Left lobe of liver (tissue), 2 donors: Measurements from ENCODE around the gene INTS6. TPM values are rescaled to one million over a fixed set of nuclear protein-coding genes. Genes with fewer than 3 reads are reported as not detected.

ENCODE experiments used
- ATAC-seq: fragments of 200-7000 bp; cut with Tn5 transposase; one replicate; pipeline ENCODE4 v1.9.1; 2020; ENCODE audit warnings: mild to moderate bottlenecking, moderate library complexity
- DNase-seq: peaks from one replicate; pipeline ENCODE4 v3.0.0-alpha.2; 2020; ENCODE audit warnings: low spot score
- total RNA-seq: library from RNA; stranded (reverse); gene quantifications from one replicate; pipeline ENCODE4 v1.2.1, GENCODE V29; 2021
- donor health status: DM: no; HTN: no; CAD: no; lungs with moderate emphysema.
- donor health status: DM: no; HTN: yes; CAD: no.

Gene INTS6, protein sequence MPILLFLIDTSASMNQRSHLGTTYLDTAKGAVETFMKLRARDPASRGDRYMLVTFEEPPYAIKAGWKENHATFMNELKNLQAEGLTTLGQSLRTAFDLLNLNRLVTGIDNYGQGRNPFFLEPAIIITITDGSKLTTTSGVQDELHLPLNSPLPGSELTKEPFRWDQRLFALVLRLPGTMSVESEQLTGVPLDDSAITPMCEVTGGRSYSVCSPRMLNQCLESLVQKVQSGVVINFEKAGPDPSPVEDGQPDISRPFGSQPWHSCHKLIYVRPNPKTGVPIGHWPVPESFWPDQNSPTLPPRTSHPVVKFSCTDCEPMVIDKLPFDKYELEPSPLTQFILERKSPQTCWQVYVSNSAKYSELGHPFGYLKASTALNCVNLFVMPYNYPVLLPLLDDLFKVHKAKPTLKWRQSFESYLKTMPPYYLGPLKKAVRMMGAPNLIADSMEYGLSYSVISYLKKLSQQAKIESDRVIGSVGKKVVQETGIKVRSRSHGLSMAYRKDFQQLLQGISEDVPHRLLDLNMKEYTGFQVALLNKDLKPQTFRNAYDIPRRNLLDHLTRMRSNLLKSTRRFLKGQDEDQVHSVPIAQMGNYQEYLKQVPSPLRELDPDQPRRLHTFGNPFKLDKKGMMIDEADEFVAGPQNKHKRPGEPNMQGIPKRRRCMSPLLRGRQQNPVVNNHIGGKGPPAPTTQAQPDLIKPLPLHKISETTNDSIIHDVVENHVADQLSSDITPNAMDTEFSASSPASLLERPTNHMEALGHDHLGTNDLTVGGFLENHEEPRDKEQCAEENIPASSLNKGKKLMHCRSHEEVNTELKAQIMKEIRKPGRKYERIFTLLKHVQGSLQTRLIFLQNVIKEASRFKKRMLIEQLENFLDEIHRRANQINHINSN
- 20.6 TPM for total RNA-seq

DNA sequence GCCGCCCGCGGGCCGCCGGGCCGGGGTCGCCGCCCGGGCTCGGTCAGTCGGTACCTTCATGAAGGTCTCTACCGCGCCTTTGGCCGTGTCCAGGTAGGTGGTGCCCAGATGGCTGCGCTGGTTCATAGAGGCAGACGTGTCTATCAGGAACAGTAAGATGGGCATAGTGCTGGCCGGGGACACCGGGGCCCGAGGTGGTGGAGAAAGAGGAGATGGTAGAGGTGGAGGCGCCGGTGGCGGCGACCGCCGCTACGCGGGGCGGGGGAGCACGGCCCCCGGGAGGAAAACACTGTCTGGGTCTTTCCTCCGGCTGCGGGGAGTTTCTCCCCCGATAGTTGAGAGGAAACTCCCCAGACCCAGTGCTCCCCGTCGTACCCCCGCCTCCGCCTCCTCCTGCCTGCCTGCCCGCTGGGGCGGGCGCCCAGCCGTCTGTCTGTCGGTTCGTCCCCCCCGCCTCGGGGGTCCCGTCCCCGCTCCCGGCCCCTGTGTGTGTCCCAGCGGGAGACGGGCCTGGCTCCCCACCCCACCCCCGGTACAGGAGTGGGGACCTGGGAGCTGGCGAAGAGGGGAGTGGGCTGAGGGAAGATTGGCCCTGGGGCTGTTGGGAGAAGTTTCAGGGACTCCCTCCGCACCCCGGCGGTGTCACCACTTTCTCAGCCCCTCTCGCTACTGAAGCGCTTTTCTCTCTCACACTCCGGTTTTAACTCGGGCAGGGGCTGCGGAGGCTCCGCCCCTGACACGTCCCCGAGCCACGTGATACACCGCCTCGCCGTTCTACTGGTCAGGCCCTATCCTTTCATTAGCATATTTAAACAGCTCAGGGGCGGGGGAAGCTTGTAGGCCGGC, at the start of gene INTS6:
INTS6 (minus strand) TSS at position 676 of the 846 bp plus-strand sequence; CDS start at position 165, 511 bp downstream.
- peak; percentile 100 for DNase-seq
- ATAC-seq, result peak; percentile 6

DNA sequence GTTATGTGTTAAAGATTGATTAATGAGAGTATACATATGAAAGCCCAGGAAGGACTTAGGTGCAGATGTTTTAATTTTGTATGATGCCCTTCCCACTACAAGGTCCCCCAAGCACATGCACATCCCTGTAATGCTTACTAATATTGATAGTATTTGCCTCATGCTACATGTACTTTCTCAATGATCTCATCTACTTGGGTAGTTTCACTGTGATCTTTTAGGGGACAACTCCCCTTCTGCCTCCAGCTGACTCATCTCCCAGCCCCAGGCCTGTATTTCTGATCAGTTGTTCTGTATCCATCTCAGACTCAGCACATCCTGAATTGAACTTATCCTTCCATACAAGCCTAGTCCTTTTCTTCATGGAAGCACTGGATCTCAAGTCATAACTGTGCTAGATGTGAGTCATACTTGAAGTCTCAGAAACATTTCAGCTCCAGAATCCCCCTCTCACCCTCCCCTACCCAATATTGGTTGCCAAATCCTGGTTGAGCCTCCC, 49.4 kb upstream of the INTS6 start:
- DNase-seq (no peak), ATAC-seq (no peak)

DNA sequence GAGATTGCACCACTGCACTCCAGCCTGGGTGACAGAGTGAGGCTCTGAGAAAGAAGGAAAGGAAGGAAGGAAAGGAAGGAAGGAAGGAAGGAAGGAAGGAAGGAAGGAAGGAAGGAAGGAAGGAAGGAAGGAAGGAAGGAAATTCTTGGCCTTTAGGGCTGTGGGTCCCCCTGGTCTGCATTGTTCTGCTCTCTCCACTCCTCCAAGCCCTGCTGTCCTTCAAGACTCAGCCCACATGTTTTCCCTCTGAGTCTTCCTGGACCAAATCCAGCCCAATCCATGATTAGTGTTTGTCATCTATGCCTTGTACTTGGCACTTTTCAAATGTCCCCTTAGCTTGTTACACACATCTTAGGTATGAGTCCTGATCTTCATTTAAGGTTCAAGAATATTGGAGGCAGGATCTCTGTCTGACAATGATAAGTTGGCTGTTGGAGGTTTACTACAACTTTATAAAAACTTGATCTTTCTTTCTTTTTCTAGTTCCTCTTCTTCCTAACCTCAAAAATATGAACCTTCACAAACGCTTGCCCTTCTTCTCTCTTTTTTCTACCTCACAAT, 48.8 kb upstream of the INTS6 start:
- DNase-seq, result no peak
- ATAC-seq, result no peak

DNA sequence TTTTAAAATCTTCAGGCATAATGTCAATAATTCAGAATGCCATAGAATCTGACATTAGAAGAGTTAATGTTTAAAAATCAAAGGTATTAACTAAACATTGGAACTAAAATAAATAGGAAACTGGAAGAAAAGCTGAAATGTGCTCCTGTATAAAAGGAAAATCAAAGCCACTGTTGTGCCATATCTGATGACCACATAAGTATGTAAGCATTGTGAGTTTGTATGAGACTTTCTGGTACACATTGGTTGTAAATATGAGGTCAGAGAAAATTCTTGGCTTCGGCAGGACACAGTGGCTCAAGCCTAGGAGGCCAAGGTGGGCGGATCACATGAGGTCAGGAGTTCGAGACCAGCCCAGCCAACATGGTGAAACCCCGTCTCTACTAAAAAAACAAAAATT, 48.3 kb upstream of the INTS6 start:
- DNase-seq (no peak), ATAC-seq (peak; percentile 65)

DNA sequence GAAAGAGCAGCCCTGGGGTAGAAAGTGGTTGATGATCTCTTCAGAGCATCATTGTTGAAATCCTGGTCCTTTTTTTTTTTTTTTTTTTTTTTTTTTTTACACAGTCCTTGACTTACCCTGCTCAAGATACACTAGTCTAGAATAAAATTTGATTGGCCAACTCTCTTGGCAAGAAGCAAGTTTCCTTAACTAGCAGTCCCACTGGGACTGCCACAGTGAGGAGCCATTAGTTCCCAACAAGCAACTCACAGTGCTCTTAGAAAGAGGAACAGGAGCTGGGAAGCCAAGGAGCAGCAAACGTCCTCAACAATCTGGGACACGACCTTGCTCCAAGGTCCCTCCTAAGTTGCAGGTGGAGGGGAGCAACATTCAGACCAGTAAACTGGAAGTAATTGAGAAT, 47.9 kb upstream of the INTS6 start:
- DNase-seq (no peak), ATAC-seq (peak; percentile 44)

DNA sequence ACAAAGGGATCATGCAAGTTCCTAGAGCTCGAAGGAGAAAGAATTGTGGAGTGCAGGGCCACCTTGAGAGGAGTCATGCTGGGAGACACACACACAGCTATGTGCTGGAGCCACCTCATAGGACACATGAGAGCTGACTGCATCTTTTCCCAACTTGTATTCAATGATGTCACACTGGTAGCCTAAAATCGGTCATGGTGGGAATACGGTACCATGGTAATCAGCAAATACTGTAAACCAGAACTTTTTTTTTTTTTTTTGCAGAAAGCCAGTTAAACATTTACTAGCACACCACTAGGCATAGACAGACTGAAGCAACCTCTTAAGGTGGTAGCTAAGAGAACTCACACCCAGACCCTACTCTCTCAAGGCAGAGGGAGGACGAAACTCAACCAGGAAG, 47.0 kb upstream of the INTS6 start:
- DNase-seq (no peak), ATAC-seq (peak; percentile 71)

DNA sequence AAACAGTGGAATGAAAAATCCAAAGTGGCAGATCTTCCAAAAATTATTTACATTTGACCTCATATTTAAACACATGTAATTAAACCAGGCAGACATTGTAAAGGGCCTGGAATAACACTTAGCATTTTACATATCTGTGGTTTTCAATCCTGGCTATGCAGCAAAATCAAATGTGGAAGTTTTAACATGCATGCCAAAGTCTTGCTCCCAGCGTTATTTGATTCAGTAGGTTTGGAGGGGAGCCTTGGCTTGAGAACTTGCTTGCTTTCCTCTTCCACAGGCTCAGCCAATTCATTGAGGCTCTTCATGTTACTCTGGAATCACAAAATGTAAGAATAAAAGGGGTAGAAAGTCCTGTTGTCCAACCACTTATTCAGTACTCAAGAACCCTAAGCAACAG, 42.5 kb upstream of the INTS6 start:
- DNase-seq (no peak), ATAC-seq (no peak)

DNA sequence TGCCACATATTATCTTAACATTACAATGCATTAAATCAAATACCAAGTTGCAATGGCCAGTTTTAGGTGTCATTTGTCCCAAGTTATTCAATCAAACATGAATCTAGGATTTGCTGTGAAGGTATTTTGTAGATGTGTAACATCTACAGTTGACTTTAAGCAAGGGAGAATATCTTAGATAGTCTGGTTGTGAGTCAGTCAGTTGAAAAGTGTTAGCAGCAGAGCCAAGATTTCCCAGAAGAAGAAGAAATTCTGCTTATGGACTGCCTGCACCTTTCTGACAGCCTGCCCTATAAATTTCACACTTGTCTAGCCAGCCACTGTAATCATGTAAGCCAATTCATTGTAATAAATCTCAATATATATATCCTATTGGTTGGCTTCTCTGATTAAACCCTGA, 41.3 kb upstream of the INTS6 start:
- no peak for ATAC-seq
- DNase-seq, result no peak

DNA sequence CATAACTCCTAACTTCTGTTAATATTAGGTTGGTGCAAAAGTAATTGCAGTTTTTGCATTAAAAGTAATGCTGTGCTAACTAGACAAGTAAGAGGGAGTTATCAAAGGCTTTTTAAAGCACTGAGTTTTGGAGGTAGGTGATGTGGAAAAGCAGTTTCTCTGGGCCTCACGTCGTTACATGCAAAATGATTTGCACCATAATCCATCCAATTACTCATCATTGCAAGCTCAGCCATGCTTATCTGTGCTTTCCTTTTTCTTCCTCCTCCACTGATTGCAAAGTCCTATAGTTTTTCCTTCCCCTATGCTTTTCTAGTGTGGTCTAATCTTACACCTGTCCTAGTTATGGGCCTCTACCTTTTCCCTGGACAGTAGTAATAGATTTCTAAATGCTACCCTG, 35.4 kb upstream of the INTS6 start:
- ATAC-seq (no peak), DNase-seq (no peak)

DNA sequence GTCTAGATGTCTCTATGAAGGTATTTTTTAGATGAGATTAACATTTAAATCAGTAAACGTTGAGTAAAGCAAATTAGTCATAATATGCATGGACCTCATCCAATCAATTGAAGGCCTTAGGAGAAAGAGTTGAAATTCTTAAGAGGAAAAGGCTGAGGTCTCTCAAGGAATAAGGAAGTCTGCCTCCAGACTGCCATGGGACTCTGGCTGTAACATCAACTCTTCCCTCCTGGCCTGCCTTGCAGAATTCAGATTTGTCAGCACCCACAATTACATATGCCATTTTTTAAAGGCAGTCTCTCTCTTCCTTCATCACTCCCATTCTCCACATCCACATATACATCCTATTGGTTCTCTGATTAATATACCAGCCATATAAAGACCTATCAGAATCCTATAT, 28.8 kb upstream of the INTS6 start:
- ATAC-seq (no peak), DNase-seq (no peak)

DNA sequence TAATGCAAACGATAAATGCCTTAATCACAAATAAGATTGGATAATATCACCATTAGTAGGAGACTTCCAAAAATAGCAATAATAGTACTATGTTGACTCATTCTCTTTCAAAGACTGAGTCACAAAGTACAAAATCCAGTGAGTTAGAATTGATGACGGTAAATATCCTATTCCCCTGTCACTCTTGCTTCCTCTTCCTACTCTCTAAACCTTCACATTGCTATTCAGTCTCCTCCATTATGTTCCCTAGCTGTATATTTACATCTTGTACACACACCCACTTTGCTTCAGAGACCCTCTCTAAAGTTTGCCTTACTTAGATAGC, 26.3 kb upstream of the INTS6 start:
- ATAC-seq, result no peak

DNA sequence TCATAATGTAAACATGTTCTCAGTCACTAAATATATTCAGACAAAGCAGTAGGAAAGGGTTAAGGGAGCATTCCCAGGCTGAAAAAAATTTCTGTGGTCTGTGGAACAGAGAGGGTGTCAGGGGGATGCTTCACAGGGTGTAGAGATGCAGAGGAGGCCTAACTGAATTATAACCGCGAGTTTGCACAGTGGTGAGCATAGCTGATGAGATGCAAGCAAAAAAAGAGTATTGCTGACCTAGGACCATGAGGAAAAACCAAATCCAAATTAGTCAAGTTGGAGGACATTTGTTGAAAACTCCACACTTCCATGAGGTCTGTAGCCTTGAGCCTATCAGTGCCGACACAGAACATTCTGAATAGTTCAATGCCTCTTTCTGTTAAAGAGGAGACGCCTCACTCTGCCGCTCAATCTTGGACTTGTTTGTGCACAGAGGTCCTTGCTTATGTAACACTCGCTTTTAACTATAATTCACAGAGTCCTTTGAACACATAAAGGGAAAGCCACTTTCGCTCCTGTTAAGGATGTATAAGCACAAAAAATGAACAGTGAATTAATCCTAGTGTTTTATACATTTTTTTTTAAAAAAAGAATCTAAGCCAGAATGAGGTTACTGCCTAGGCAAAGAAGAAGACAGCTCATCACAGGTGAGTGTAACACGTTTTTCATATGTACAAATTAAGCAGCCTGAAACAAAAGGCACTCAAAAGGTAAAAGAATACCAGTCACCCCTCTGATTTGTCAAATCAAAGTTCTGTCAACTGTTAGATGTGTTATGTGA, 25.8 kb upstream of the INTS6 start:
- no peak for DNase-seq
- peak; percentile 74 for ATAC-seq

More for the DNA sequence above, 26.3 kb upstream of the INTS6 start:
- no peak for DNase-seq

DNA sequence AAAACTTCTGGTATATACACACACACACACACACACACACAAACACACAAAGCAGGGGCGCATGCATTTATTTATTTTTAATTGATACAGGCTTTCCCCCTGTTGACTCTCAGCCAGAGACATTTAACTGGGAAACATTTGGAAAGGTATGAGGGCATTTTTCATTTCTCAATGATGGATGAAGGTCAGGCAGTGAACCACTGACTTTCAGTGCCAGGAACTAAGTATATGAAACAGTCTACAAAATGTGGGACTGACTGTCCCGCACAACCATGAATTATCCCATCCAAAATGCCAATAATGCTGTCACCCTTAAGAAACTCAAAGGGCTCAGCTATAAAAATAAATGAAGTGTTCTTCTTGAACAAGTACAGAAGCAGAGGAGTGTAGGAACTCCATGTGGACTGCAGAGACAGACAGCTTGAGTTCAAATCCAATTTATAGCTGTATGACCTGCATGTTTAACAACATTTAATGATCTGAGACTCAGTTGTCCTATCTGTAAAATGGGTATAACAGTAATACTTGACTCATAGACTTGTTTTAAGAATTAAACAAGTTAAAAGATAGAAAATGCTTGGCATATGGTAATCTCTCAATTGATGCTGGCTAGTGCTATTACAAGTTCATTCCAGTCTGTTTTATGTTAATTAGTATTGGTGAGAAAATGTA, 25.0 kb upstream of the INTS6 start:
- DNase-seq, result no peak
- ATAC-seq, result peak; percentile 69

DNA sequence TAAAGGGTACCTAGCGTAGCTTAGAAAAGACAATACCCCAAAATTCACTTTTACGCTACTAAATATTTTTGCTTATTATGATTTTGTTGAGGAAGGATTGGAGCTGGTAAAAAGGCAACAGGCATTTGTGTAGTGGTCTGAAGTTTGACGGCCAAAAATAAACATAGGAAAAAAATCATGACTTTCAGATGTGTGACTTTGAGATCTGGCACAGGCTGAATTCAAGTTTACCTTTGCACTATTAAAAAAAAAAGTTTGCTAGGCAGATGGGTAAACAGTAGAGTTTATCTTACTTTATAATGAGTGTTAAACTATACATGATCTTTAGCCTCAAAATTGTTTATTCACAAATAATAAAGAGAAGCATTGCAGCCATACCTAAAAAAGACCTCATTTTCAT, 24.3 kb upstream of the INTS6 start:
- no peak for DNase-seq
- peak; percentile 77 for ATAC-seq

DNA sequence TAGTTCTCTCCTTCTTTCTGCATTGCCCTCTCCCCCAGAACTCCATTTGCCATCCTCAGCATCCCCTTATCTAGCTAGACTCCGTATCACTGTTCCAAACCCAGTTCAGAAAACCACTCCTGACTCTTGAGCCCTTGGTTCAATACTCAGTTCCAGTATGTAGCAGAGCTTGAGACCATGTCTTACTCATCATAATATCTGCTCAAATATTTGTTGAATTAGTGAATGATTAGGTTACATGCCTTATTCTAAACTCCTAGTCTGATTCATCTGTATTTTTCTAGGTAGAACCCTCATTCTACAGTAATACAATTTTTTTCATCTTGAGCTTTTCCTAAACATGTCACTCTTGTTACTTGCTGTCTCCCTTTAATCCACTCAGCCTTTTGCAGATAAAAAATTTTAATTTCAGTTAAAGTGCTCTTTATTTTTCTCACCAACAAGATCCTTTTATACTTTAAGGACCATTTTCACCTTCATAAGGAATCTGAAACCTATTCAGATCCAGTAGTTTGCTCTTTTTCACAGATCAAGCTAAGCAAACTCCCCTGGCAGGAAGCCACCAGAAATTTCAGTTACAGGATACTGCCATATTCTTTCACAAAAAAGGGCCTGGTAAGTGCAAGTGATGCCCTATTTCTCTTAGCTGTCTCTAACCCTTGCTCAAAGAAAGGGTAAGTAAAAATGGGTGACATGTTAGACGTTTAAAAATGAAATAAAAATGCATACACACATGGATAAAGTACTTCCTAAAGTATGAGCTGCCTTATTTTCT, 23.1 kb upstream of the INTS6 start:
- no peak for ATAC-seq
- DNase-seq, result no peak

DNA sequence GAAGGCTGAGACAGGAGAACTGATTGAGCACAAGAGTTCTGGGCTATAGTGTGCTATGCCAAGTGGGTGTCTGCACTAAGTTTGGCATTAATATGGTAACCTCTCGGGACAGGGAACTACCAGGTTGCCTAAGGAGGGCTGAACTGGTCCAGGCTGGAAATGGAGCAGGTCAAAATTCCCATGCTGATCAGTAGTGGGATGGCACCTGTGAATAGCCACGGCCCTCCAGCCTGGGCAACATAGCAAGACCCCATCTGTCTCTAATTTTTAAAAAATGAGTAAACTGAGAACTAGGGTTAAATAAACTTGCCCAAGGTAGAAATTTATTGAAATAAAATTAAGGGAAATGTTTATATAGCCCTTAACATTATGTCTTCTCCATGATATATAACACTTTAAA, 17.0 kb upstream of the INTS6 start:
- ATAC-seq (no peak), DNase-seq (no peak)

DNA sequence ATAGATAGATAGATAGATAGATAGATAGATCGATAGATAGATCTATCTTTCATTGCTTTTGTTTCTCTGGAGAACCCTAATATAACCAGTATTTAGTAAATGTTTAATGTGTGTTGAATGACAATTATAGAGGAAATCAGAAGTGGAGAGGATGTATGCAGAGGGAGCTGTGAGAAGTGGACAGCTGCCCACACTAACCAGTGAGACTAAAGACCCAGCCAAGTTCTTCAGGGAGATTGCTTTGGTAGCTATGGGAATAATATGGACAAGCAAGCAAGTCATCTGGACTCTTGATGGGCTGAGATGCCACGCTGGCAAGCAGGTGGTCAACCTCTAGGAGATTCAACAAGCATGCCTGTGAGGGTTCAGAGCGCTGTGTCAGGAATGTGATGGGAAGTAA, 14.9 kb upstream of the INTS6 start:
- ATAC-seq, result no peak

DNA sequence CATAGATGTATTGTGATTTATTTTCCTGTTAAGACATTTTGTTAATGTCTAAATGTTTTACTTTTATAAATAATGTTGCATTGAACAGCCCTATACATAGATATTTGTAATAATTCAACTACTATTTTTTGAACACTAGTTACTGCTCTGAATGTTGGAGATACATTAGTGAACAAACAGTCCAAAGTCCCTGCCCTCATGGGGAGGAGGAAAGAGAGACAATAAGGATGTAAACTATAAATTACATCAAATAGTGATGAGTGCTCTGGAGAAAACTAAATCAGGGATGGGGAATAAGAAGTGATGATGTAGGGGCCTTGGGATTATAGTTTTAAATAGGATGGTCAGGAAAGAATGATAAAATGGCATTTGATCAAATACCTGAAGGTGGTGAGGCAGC, 12.3 kb upstream of the INTS6 start:
- ATAC-seq (no peak), DNase-seq (no peak)

More for the DNA sequence above, 14.9 kb upstream of the INTS6 start:
- no peak for DNase-seq
